Activated T-cell treated with anti-CD3 and anti-CD28 coated beads, Interleukin-2, amount 50 U/mL, for 72 hours (primary cell): ENCODE data around the gene ZDHHC24. TPM values are rescaled to one million over a fixed set of nuclear protein-coding genes. Genes with fewer than 3 reads are reported as not detected.
"Not testable (repeated sequence)": the region's sequence is repeated elsewhere in the genome, so short reads cannot be mapped to it uniquely, and the experiment has no call there.

Experiments
- ATAC-seq, 2 donors: fragments of 150-1000 bp; cut with Tn5 transposase; replicated peaks in 1 of 2; 2 replicates each; pipeline ENCODE4 v1.10.0; 2021; ENCODE audit warnings: moderate library complexity in 2 of 2, mild to moderate bottlenecking in 1 of 2
- DNase-seq, 2 donors: peaks; one replicate each; pipeline ENCODE4 v3.0.0; 2021 to 2022; ENCODE audit warnings: mixed read lengths in 1 of 2
- H3K27ac Mint-ChIP-seq: one replicate; pipeline ENCODE4 v1.8.0; 2022; ENCODE audit warnings: mild to moderate bottlenecking, moderate library complexity, mixed read lengths
- H3K27me3 Mint-ChIP-seq: one replicate; pipeline ENCODE4 v1.8.0; 2022; ENCODE audit warnings: low read depth, mixed read lengths
- H3K36me3 Mint-ChIP-seq, 2 donors: one replicate each; pipeline ENCODE4 v1.8.0; 2022; ENCODE audit warnings: mixed read lengths in 2 of 2, mild to moderate bottlenecking in 1 of 2; ENCODE audit not compliant: insufficient read depth in 2 of 2
- H3K4me1 Mint-ChIP-seq: one replicate; pipeline ENCODE4 v1.8.0; 2022; ENCODE audit warnings: low read depth, mixed read lengths
- H3K4me3 Mint-ChIP-seq, 2 donors: one replicate each; pipeline ENCODE4 v1.8.0; 2022; ENCODE audit warnings: mild to moderate bottlenecking in 2 of 2, mixed read lengths in 2 of 2, moderate library complexity in 2 of 2
- H3K9me3 Mint-ChIP-seq, 2 donors: one replicate each; pipeline ENCODE4 v1.8.0; 2022; ENCODE audit warnings: mixed read lengths in 2 of 2
- total RNA-seq, 2 donors: library from RNA; stranded (reverse); gene quantifications; one replicate each; pipeline ENCODE4 v1.2.3, GENCODE V29; 2022

Gene ZDHHC24, protein sequence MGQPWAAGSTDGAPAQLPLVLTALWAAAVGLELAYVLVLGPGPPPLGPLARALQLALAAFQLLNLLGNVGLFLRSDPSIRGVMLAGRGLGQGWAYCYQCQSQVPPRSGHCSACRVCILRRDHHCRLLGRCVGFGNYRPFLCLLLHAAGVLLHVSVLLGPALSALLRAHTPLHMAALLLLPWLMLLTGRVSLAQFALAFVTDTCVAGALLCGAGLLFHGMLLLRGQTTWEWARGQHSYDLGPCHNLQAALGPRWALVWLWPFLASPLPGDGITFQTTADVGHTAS
- total RNA-seq: 10 to 100 TPM; 19.8 to 22.0 TPM

DNA sequence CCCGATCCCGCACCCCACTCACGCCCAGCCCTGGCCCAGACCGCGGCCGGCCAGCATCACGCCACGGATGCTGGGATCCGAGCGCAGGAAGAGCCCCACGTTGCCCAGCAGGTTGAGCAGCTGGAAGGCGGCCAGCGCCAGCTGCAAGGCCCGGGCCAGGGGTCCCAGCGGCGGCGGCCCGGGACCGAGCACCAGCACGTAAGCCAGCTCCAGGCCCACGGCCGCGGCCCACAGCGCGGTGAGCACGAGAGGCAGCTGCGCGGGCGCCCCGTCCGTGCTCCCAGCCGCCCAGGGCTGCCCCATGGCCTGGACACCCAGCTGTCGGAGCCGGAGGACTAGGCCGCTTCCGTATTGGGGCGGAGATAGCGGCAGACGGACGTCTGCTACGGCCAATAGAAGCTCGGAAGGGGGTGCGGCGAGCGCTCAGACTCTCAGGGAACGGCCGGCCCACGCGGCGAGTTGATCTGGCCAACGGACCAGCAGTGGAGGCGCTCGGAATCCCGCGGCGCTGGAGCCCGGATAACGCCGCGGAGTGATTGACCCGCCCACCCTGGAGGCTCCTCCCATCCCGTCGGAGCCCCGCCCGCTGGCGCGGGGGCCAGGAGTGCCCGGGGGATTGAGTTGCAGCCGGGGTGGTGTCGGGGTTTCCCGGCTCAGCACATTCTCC lies at the start of gene ZDHHC24:
Gene ZDHHC24, minus strand, starts transcription at position 348 of the 667 bp plus-strand sequence. Its CDS starts 45 bp downstream, at position 303.
- DNase-seq: peak; percentile 92 to 95
- H3K36me3 Mint-ChIP-seq: peaks cover 5 to 10% of the 10 kb centered on the region in 2 donors
- peaks cover 10% of the 10 kb centered on the region for H3K27me3 Mint-ChIP-seq
- peak within 1 kb of the TSS; percentile 88 to 98 for H3K4me3 Mint-ChIP-seq
- peak; percentile 89 to 90 for ATAC-seq
- H3K4me1 Mint-ChIP-seq: peaks cover 36% of the 10 kb centered on the region
- no peaks in the 10 kb centered on the region for H3K9me3 Mint-ChIP-seq
- H3K27ac Mint-ChIP-seq: peak within 1 kb of the TSS; percentile 95

DNA sequence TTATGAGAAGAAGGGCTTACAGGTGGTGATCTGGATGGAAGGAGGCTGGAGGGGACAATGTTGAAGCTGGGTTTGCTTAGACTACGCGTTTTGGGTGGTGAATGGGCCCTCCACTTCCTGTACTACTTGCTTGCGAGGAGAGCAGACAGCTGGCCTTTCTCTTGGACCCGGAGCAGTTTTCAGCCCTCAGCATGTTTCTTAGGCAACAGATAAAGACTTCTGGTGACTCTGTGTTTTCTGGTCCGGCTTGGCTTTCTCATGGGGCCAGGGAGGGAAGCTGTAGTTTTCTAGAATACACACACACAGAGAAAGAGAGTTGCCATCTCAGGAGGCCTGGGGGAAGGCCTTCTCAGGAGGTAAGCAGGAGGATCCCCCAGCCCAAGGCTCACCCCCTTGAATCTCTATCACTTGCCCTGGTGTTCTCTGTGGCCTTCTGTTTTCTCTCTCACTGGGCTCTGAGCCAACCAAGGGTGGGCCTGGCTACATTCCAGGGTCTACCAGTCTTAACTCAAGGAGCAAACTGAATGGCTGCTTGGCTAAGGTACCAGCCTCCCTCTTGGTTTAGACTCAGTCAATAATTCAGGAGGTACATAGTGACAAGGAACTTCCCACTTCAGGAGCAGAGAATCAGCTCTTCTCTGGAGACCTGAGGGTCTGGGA lies 49.5 kb upstream of the ZDHHC24 start:
- no peaks in the 10 kb centered on the region for H3K27me3 Mint-ChIP-seq
- no peak for ATAC-seq
- peaks cover 0 to 3% of the 10 kb centered on the region in 2 donors for H3K36me3 Mint-ChIP-seq
- H3K9me3 Mint-ChIP-seq: no peaks in the 10 kb centered on the region
- H3K4me3 Mint-ChIP-seq: peak overlapping the region; percentile 36 to 64
- DNase-seq: no peak
- peak overlapping the region; percentile 4 for H3K27ac Mint-ChIP-seq
- peaks cover 42% of the 10 kb centered on the region for H3K4me1 Mint-ChIP-seq

DNA sequence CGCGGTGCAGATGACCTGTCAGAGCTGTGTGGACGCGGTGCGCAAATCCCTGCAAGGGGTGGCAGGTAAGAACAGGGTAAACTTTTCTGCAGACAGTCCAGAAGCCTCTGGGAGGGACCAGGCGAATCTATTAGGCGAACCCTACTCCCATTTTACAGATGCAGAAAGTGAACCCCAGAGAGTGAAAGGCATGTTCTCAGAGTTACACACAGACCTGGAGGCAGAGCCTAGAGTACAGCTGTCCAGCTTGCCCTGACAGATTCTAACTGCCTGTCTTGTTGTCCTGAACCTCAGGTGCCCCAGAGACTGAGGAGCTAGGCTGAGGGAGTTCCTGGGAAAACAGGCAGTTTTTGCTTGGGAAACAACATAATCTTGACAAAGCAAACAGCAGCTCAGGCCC lies 47.8 kb upstream of the ZDHHC24 start:
- DNase-seq (no peak), ATAC-seq (no peak)
- no peaks in the 10 kb centered on the region for H3K27me3 Mint-ChIP-seq
- H3K9me3 Mint-ChIP-seq: no peaks in the 10 kb centered on the region
- H3K4me3 Mint-ChIP-seq: peak overlapping the region; percentile 100
- peaks cover 42% of the 10 kb centered on the region for H3K4me1 Mint-ChIP-seq
- no peak overlapping the region for H3K27ac Mint-ChIP-seq
- H3K36me3 Mint-ChIP-seq: peaks cover 0 to 3% of the 10 kb centered on the region in 2 donors

DNA sequence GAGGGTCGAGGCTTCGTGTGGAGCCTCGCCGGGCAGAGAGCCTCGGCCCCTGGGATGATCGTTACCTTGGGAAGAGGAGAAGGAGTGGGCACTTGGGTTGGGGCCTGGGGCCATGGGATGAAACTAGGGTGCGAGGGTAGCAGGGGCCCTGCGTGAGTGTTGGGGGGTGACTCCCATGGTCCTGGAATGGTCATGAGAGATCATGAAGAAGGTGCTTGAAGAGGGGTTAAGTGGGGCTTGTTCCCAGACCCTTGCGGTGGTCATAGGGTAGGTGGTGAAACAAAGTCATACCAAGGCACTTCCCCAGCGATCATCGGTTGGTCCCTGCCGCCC lies 47.4 kb upstream of the ZDHHC24 start:
- Mint-ChIP-seq H3K9me3 (no peaks in the 10 kb centered on the region), H3K4me1 (peaks cover 42% of the 10 kb centered on the region), H3K27ac (peak overlapping the region; percentile 98), H3K36me3 (peaks cover 0 to 3% of the 10 kb centered on the region in 2 donors), H3K27me3 (no peaks in the 10 kb centered on the region), H3K4me3 (peak overlapping the region; percentile 100)
- DNase-seq (peak in 1 of 2 donors; percentile 9), ATAC-seq (no peak)

DNA sequence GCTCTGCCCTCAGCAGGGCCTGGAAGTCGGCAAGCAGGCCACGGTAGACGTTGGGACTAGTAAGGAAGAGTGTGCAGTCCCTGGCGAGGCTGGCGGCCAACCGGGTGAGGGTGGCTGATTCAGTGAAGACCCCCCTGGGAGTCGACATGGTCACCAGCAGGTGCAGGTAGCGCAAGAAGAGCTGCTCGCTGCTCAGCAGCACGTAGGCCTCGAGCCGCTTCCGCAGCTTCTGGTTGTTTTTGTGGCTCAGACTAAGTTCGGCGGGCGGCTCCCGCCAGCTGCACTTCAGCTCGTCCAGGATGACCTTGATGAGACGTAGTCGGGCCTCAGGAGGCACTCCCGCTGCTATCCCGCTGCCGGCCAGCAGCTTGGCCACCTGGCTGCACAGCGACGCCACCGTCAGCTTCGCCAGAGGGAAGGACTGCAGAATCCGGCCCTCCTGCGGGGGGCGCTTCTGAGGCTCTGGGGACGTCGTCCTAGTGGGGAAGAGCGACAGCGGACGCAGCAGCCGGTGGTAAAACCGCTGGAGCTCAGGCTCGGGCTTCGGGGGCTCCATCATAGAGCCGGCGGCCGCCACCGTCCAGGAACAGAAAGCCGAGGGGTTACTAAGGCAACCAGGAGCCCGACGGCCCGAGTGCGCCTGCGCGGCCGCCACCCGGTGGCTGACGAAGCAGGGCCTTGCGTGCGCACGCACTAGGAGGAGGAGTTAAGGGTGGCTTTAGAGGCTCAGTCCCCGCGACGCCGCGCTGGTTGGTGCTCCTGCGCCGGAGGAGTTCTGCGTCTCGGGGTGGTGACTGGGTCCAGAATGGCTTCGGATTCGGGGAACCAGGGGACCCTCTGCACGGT lies 46.8 kb upstream of the ZDHHC24 start, which contains the start of the genes CCDC87 and CCS:
Gene CCDC87, minus strand, starts transcription at position 607 of the 846 bp plus-strand sequence. Its CDS starts 48 bp downstream, at position 559.
Gene CCS, plus strand, starts transcription at position 729 of the 846 bp plus-strand sequence. Its CDS starts 77 bp downstream, at position 806.
- Mint-ChIP-seq H3K27me3 (no peaks in the 10 kb centered on the region), H3K36me3 (peaks cover 0 to 3% of the 10 kb centered on the region in 2 donors), H3K27ac (peak within 1 kb of the TSS; percentile 98), H3K9me3 (no peaks in the 10 kb centered on the region), H3K4me3 (peak within 1 kb of the TSS; percentile 100), H3K4me1 (peaks cover 42% of the 10 kb centered on the region)
- DNase-seq (peak; percentile 98), ATAC-seq (peak; percentile 98 to 99)

DNA sequence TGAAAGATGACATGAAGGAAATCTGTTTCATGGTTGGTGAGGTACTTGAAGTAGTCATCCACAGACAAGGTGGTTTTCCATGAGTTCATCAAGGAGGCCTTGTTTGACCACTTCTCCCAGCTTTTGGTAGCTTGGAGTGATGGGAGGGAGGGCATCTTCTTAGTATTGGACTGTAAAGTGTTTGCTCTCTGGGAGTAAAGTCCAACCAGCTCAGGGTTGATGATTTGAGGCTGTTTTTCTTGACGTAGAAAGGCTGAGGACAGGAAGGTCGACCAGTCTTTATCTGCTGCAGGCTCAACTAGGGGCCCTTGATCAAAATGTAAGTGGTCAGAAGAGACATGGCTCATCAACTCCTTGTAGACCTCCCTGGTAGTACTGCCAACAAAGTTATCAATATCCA lies 45.3 kb upstream of the ZDHHC24 start:
- Mint-ChIP-seq H3K27ac (no peak overlapping the region), H3K36me3 (peaks cover 0 to 3% of the 10 kb centered on the region in 2 donors), H3K4me3 (no peak overlapping the region), H3K9me3 (no peaks in the 10 kb centered on the region), H3K4me1 (peaks cover 42% of the 10 kb centered on the region), H3K27me3 (no peaks in the 10 kb centered on the region)
- DNase-seq (no peak), ATAC-seq (no peak)

DNA sequence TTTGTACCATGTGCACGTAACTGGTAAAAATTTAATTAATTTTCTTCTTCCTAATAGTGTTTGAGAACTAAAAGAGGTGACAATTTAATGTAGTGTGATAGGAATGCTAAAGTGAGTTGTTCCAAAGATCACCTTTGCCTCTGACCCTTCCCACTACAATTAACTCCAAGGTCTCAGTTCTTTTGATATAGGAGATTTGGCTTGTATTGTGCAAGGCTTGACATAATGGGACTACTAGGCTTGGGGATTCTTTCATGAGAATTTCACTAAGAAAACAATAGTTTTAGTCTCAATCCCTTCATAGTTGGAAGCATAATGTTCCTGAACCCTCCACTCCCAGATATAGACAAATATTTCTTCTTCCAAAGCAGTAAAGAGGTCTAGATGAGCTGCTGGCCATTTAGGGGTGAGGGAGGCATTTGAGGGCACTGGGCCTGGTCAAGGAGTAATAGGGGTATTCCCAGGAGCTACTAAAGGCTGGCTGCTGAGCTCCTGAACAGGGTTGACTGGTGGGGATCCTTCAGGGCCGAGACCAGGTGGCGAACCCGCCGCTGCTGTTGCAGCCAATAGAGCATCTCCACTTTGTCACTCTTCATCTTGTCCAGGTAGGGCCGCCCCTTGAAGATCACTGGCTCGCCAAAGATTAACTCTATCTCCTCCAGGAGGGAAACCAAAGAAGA lies 44.3 kb upstream of the ZDHHC24 start:
- no peak overlapping the region for H3K4me3 Mint-ChIP-seq

DNA sequence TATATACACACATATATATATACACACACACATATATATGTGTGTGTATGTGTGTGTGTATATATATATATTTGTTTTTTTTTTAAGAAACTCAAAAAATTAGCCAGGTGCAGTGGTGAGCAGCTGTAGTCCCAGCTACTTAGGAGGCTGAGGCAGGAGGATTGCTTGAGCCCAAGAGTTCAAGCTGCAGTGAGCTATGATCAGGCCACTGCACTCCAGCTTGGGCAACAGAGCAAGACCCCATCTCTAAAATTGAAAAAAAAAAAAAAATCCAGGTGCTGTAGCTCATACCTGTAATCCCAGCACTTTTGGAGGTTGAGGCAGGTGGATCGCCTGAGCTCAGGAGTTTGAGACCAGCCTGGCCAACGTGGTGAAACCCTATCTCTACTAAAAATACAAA lies 43.5 kb upstream of the ZDHHC24 start:
- ATAC-seq, H3K36me3 Mint-ChIP-seq, H3K4me3 Mint-ChIP-seq, H3K27me3 Mint-ChIP-seq, DNase-seq, H3K9me3 Mint-ChIP-seq, H3K27ac Mint-ChIP-seq: not testable (repeated sequence)
- peaks cover 26% of the 10 kb centered on the region for H3K4me1 Mint-ChIP-seq

More for the DNA sequence above, 44.3 kb upstream of the ZDHHC24 start:
- peaks cover 34% of the 10 kb centered on the region for H3K4me1 Mint-ChIP-seq
- peaks cover 0 to 3% of the 10 kb centered on the region in 2 donors for H3K36me3 Mint-ChIP-seq
- no peaks in the 10 kb centered on the region for H3K27me3 Mint-ChIP-seq
- H3K9me3 Mint-ChIP-seq: no peaks in the 10 kb centered on the region
- DNase-seq (no peak), ATAC-seq (no peak)
- no peak overlapping the region for H3K27ac Mint-ChIP-seq

DNA sequence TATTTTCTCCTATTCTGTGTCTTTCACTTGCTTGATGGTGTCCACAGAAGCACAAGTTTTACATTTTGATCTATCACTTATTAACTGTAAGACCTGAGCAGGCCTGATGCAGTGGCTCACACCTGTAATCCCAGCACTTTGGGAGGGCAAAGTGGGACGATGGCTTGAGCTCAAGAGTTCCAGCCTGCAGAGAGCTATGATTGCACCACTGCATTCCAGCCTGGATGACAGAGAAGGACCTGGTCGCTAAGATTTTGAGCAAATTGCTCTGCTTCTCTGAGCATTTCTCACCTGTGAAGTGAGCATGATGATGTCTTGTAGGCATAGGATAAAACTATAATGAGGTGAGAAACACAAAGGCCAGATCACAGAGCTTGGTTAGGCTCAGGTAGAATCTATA lies 40.3 kb upstream of the ZDHHC24 start:
- DNase-seq (no peak), ATAC-seq (no peak)
- no peak overlapping the region for H3K27ac Mint-ChIP-seq
- H3K4me1 Mint-ChIP-seq: peaks cover under 1% of the 10 kb centered on the region
- peaks cover 5 to 7% of the 10 kb centered on the region in 2 donors for H3K9me3 Mint-ChIP-seq
- peaks cover 3 to 4% of the 10 kb centered on the region in 2 donors for H3K36me3 Mint-ChIP-seq
- no peaks in the 10 kb centered on the region for H3K27me3 Mint-ChIP-seq
- no peak overlapping the region for H3K4me3 Mint-ChIP-seq

DNA sequence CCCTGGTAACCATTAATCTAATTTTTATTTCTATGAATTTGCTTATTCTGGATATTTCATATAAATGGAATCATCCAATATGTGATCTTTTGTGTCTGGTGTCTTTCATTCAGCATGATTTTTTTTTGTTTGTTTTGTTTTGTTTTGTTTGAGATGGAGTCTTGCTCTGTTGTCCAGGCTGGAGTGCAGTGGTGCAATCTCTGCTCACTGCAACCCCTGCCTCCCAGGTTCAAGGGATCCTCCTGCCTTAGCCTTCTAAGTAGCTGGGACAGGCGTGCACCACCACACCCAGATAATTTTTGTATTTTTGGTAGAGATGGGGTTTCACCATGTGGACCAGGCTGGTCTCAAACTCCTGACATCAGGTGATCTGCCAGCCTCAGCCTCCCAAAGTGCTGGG lies 39.6 kb upstream of the ZDHHC24 start:
- not testable (repeated sequence) for H3K9me3 Mint-ChIP-seq, H3K27me3 Mint-ChIP-seq, H3K27ac Mint-ChIP-seq, DNase-seq, H3K36me3 Mint-ChIP-seq, H3K4me3 Mint-ChIP-seq, ATAC-seq, H3K4me1 Mint-ChIP-seq

DNA sequence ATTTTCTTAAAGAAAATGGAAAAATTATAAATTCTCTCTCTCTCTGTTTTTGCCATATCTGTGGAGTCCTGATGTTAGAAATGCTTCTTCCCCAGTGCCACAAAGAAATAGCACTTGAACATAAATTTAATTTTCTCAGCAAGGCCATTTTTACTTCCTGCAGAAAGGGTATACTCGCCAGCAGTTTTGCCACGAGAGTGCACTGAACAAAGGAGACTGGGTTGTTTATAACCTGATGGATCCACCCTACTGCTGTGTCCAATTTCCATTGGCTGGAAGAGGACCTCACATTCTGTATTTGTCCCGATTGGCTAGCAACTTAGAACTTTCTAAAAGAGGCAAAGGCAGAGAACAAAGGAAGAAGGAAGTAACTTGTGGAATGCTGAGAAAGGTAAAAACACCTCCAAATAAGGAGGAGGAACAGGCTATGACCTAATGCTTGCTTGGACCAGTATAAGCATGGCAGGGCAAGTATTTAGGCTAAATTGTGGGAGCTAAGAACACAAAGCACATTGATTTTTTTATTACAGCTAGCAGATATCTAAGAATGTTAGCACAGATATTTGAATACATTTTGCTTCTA lies 36.8 kb upstream of the ZDHHC24 start:
- not testable (repeated sequence) for H3K9me3 Mint-ChIP-seq, H3K36me3 Mint-ChIP-seq, DNase-seq, H3K4me3 Mint-ChIP-seq, H3K27me3 Mint-ChIP-seq, H3K27ac Mint-ChIP-seq, ATAC-seq
- peaks cover 27% of the 10 kb centered on the region for H3K4me1 Mint-ChIP-seq

DNA sequence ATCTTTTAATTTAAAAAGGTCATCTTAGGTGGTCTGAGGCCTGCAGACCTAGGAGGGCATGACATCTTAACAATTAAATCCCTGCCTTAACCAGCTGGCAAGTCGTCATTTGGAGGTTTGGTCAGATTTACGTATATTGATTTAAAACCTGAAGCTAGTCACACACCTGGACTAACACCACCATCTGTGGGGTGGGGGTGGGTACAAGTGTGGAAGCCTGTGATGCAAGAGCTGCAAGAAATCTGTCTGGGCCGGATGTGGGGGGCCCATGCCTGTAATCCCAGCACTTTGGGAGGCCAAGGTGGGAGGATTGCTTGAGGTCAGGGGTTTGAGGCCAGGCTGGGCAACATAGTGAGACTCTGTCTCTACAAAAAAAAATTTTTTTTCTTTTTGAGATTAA lies 35.4 kb upstream of the ZDHHC24 start:
- DNase-seq (no peak), ATAC-seq (no peak)
- H3K4me3 Mint-ChIP-seq: no peak overlapping the region
- H3K27ac Mint-ChIP-seq: no peak overlapping the region
- peaks cover 14% of the 10 kb centered on the region for H3K27me3 Mint-ChIP-seq
- peaks cover 27% of the 10 kb centered on the region for H3K4me1 Mint-ChIP-seq
- peaks cover 5 to 7% of the 10 kb centered on the region in 2 donors for H3K9me3 Mint-ChIP-seq
- peaks cover 3 to 4% of the 10 kb centered on the region in 2 donors for H3K36me3 Mint-ChIP-seq
